Activated CD8-positive, alpha-beta memory T cell treated with anti-CD3 and anti-CD28 coated beads for 24 hours (primary cell): ENCODE data around the gene ACSL6.

ENCODE experiments used
- DNase-seq: peaks from one replicate; pipeline ENCODE4 v3.0.0-alpha.2; 2020

Gene ACSL6

GRCh38 chr5:131974956-131975726, 36.3 kb downstream of the ACSL6 start:
- peak; percentile 67 for DNase-seq

- DNase-seq, result peak; percentile 67
Observed at GRCh38 chr5:131974622-131974955, 36.9 kb downstream of the ACSL6 start.

GRCh38 chr5:131974016-131974415, 37.4 kb downstream of the ACSL6 start:
- no peak for DNase-seq

- no peak for DNase-seq
Observed at GRCh38 chr5:131973089-131973712, 38.3 kb downstream of the ACSL6 start.

- no peak for DNase-seq
Observed at GRCh38 chr5:131968396-131968954, 43.0 kb downstream of the ACSL6 start.

GRCh38 chr5:131966551-131966950, 44.9 kb downstream of the ACSL6 start:
- DNase-seq, result no peak

- no peak for DNase-seq
Observed at GRCh38 chr5:131965826-131966415, 45.5 kb downstream of the ACSL6 start.

- no peak for DNase-seq
Observed at GRCh38 chr5:131959906-131960305, 51.6 kb downstream of the ACSL6 start.

- DNase-seq, result no peak
Observed at GRCh38 chr5:131959136-131959535, 52.3 kb downstream of the ACSL6 start.

GRCh38 chr5:131957721-131958441, 53.6 kb downstream of the ACSL6 start:
- no peak for DNase-seq

- DNase-seq, result no peak
Observed at GRCh38 chr5:131953969-131954368, 57.5 kb downstream of the ACSL6 start.

- no peak for DNase-seq
Observed at GRCh38 chr5:131952301-131952857, 59.1 kb downstream of the ACSL6 start.

- no peak for DNase-seq
Observed at GRCh38 chr5:131950706-131951105, 60.8 kb downstream of the ACSL6 start.

- no peak for DNase-seq
Observed at GRCh38 chr5:131947445-131947844, 64.0 kb downstream of the ACSL6 start.

- no peak for DNase-seq
Observed at GRCh38 chr5:131945551-131946168, 65.8 kb downstream of the ACSL6 start, which contains the start of gene MEIKIN. TSS of gene MEIKIN (minus strand) at chr5:131945663. CDS start at chr5:131945505, 158 bp downstream.

- DNase-seq, result no peak
Observed at GRCh38 chr5:131944702-131945550, 66.5 kb downstream of the ACSL6 start.

- DNase-seq, result no peak
Observed at GRCh38 chr5:131943916-131944315, 67.5 kb downstream of the ACSL6 start.

- no peak for DNase-seq
Observed at GRCh38 chr5:131942016-131942415, 69.4 kb downstream of the ACSL6 start.

GRCh38 chr5:131939690-131940345, 71.6 kb downstream of the ACSL6 start:
- DNase-seq, result no peak

- no peak for DNase-seq
Observed at GRCh38 chr5:131932235-131932634, 79.2 kb downstream of the ACSL6 start.

- no peak for DNase-seq
Observed at GRCh38 chr5:131928957-131929356, 82.5 kb downstream of the ACSL6 start.
